Endothelial cell of umbilical vein (primary cell): ENCODE results near the gene SLC44A5.

ENCODE experiments used
- CTCF ChIP-seq, 2 donors: IDR thresholded peaks; 1 replicate in 1 of 2; 2 replicates in 1 of 2; pipeline ENCODE4 v1.5.1; 2011; ENCODE audit warnings: low read length in 2 of 2, mild to moderate bottlenecking in 2 of 2, moderate library complexity in 2 of 2, control low read depth in 1 of 2, inconsistent platforms in 1 of 2, low read depth in 1 of 2; ENCODE audit not compliant: insufficient read depth in 1 of 2; ENCODE audit errors: extremely low read depth in 1 of 2
- EZH2 ChIP-seq: IDR thresholded peaks from 2 replicates; pipeline ENCODE4 v1.6.1; 2012; ENCODE audit warnings: borderline replicate concordance, low read depth, mild to moderate bottlenecking, moderate library complexity, low read length, inconsistent platforms; ENCODE audit not compliant: severe bottlenecking
- FOS ChIP-seq: IDR thresholded peaks from 2 replicates; pipeline ENCODE4 v1.6.1; 2011; ENCODE audit warnings: mild to moderate bottlenecking, low read length, moderate library complexity, borderline replicate concordance; ENCODE audit not compliant: insufficient read depth
- JUN ChIP-seq: IDR thresholded peaks from 2 replicates; pipeline ENCODE4 v1.6.1; 2011; ENCODE audit warnings: borderline replicate concordance, low read depth; ENCODE audit not compliant: insufficient read length, insufficient read depth
- MAX ChIP-seq: IDR thresholded peaks from 2 replicates; pipeline ENCODE4 v1.6.1; 2011; ENCODE audit not compliant: insufficient read depth, insufficient read length
- MYC ChIP-seq: IDR thresholded peaks from one replicate; pipeline ENCODE4 v1.6.1; 2011; ENCODE audit warnings: mild to moderate bottlenecking, low read depth, low read length
- POLR2A ChIP-seq: IDR thresholded peaks from 2 replicates; pipeline ENCODE4 v1.6.1; 2012; ENCODE audit warnings: low read depth, mild to moderate bottlenecking, control low read depth, low read length
- POLR2AphosphoS5 ChIP-seq: IDR thresholded peaks from 2 replicates; pipeline ENCODE4 v1.6.1; 2012; ENCODE audit warnings: low read depth, mild to moderate bottlenecking, control low read depth, low read length, moderate library complexity; ENCODE audit not compliant: insufficient read depth

DNA sequence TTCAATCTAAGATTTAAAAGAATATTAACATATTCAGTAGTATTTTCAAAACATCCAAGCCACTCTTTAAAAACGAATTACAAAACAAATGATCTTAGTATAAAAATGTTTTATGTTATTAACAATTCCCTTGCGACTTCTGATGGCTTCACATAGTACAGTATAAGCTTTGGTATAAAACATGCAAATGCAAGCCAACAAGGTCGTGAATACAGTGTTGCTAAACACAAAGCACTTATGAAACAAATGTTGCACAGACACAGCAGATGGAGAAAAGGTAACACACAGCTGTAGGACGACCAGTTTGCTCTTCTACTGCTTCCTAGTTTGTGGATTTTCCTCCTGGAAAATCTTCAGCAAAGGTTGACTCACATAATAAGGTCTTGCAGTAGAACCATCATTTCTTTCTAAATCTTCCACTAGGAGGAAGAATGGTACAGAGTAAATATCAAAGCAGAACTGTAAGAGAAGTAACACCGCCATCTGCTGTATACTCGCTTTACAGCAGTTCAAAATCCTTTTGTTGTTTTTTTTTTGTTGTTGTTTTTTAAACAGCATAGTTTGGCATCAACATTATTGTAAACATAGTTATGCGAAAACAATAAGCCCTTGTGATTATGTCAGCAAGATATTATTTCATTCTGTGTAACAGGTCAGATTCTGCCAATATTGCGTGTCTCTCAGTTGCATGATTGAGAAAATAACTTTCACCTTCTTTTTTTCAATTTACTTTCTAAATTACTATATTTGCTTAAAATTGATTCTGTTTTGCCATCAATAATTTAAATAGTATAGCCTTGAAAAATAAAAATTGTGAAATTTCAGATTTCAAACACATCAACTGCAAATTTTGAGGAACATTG lies 407.3 kb downstream of the SLC44A5 start:
- TF ChIP-seq CTCF (IDR thresholded peaks at IDR 0.05; ENCODE audit: extremely low read depth in 1 of 2, insufficient read depth in 1 of 2, low read depth in 1 of 2, low read length in 2 of 2): peak; percentile 48 to 59
- TF ChIP-seq POLR2A: no peak
- no peak for TF ChIP-seq POLR2AphosphoS5
- TF ChIP-seq EZH2: no peak
- no peak for TF ChIP-seq FOS
- no peak for TF ChIP-seq MAX
- no peak for TF ChIP-seq MYC
- TF ChIP-seq JUN: no peak
